GM12875 (cell line): ENCODE data around the gene ATG9B.

Experiments
- H3K4me3 ChIP-seq: one replicate; pipeline ENCODE4 v1.5.1; 2011; ENCODE audit warnings: low read depth, low read length, control low read depth
- CTCF ChIP-seq: IDR thresholded peaks from 2 replicates; pipeline ENCODE4 v1.5.1; 2011; ENCODE audit warnings: low read depth, mild to moderate bottlenecking, control low read depth, inconsistent platforms, low read length, moderate library complexity, borderline replicate concordance; ENCODE audit not compliant: insufficient read depth

The ATG9B gene

GRCh38 chr7:151010037-151010306, 14.3 kb downstream of the ATG9B start:
- no peak for TF ChIP-seq CTCF
- H3K4me3 ChIP-seq = no peak overlapping the region

DNA sequence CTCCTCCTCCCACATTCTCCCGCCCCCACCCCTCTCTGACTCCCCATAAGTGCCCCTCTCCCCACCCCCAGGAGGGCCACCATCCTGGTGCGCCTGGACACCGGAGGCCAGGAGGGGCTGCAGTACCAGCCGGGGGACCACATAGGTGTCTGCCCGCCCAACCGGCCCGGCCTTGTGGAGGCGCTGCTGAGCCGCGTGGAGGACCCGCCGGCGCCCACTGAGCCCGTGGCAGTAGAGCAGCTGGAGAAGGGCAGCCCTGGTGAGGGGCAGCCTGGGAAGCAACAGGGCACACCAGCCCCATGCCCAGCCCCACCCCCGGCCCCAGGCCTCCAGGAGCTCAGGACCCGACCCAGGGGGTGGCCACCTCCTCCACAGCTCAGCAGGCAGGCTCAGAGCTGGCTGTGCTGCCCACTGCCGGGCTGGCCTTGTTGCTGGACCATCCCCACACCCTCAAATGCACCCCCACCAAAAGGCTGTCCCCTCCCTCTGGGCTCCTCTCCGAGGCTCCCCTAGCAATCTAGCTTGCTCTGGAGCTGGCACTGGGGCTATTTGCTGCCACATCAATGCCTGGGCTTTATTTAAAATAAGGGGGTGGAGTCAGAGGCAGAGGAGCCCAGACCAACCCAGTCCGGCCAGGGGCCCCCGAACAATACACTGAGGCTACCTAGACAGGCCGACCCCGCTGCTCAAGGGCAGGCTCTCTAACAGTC, 14.8 kb downstream of the ATG9B start:
- TF ChIP-seq CTCF = no peak
- no peak overlapping the region for H3K4me3 ChIP-seq

GRCh38 chr7:151008511-151009323, 15.6 kb downstream of the ATG9B start:
- peak overlapping the region; percentile 46 for H3K4me3 ChIP-seq
- TF ChIP-seq CTCF = peak; percentile 96

DNA sequence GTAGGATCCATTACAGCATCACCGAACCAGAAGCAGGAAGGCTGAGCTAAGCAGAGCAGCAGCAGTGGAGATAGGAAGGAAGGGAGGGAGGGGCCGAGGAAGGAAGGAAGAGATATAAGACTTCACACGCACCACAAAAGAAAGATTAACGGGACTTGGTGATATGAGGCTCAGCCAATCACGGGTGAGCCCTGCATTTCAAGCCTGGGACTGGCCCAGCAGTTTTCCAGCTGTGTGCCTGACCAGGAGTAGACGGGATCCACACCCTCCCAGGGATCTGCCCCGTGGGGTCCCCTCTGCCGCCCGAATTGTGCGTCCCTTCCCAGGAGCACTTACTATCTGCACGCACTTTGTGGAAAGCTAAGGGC, 16.2 kb downstream of the ATG9B start:
- TF ChIP-seq CTCF = no peak
- peak overlapping the region; percentile 46 for H3K4me3 ChIP-seq

DNA sequence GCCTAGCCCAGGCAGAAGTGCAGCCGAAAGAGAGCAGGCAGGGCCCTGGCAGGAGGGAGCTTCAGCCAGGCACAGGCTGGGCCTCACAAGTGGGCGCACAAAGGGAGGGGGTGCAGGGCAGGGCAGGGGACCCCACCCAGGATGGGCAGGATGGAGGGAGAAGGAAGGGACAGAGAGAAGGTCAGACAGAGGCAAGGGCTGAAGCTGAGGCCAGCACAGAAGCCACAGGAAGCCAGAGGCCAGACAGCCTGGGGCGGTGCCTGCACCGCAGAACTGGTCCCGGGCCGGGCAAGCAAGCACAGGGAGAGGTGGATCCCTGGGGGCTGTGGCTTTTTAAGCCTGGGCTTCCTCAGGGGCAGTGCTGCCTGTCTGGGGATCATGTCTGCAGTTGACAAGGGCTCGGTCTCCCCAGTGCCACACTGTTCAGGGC, 16.8 kb downstream of the ATG9B start:
- no peak overlapping the region for H3K4me3 ChIP-seq

GRCh38 chr7:151006590-151007300, 17.5 kb downstream of the ATG9B start:
- no peak overlapping the region for H3K4me3 ChIP-seq
- no peak for TF ChIP-seq CTCF

More for the DNA sequence above, 16.8 kb downstream of the ATG9B start:
- TF ChIP-seq CTCF = no peak
